Memory B cell (primary cell): ENCODE measurements around the gene CPNE6.
A peak's percentile ranks its signal among the peaks of the same experiment; 100 is the strongest.

Experiments
- ATAC-seq: fragments of 150-1000 bp; cut with Tn5 transposase; 2 replicates; pipeline ENCODE4 v1.10.0; 2021; ENCODE audit warnings: low read depth, mild to moderate bottlenecking, moderate library complexity
- DNase-seq, 2 donors: peaks; one replicate each; pipeline ENCODE4 v3.0.0; 2022; ENCODE audit warnings: low spot score in 2 of 2
- H3K27ac Mint-ChIP-seq: one replicate; pipeline ENCODE4 v1.8.0; 2022; ENCODE audit warnings: mild to moderate bottlenecking, moderate library complexity, mixed read lengths
- H3K27me3 Mint-ChIP-seq: one replicate; pipeline ENCODE4 v1.8.0; 2022; ENCODE audit warnings: mixed read lengths
- H3K36me3 Mint-ChIP-seq: one replicate; pipeline ENCODE4 v1.8.0; 2022; ENCODE audit warnings: mild to moderate bottlenecking, mixed read lengths
- H3K4me1 Mint-ChIP-seq: one replicate; pipeline ENCODE4 v1.8.0; 2022; ENCODE audit warnings: mixed read lengths
- H3K4me3 Mint-ChIP-seq: one replicate; pipeline ENCODE4 v1.8.0; 2022; ENCODE audit warnings: mild to moderate bottlenecking, moderate library complexity, mixed read lengths
- H3K9me3 Mint-ChIP-seq: one replicate; pipeline ENCODE4 v1.8.0; 2022; ENCODE audit warnings: mixed read lengths

Gene CPNE6

DNA sequence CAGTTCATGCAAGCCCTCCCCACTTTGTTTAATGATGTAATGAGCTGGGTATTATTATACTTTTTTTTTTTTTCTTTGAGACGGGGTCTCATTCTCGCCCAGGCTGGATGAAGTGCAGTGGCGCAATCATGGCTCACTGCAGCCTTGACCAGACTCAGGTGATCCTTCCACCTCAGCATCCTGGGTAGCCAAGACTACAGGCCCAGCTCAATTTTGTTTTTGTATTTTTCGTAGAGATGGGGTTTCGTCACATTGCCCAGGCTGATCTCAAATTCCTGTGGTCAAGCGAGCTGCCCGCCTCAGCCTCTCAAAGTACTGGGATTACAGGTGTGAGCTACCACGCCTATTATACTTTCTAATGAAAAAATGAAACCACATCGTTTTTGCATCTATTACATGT is 38.7 kb downstream of the CPNE6 start:
- Mint-ChIP-seq H3K27me3 (no peaks in the 10 kb centered on the region), H3K4me1 (peaks cover 6% of the 10 kb centered on the region), H3K27ac (no peak overlapping the region), H3K36me3 (no peaks in the 10 kb centered on the region), H3K4me3 (no peak overlapping the region), H3K9me3 (no peaks in the 10 kb centered on the region)
- ATAC-seq (no peak), DNase-seq (no peak)

DNA sequence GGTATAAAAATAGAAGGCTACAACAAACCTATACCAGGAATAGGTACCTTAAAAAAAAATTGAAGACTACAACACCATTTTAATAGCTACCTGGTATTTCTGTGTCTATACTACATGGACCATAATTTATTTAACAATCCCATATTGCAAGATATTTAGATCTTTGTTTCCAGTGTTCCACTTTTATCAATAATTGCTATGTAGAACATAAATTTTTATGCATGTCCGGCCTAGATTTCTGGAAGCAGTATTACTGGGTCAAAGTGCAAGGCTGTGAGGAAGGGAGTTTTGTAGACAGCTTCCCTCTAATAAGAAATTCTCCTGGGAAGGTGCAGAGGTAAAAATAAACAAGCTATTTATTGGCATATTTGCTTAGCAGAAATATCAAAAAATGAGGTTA is 39.2 kb downstream of the CPNE6 start:
- H3K9me3 Mint-ChIP-seq, result no peaks in the 10 kb centered on the region
- no peak overlapping the region for H3K27ac Mint-ChIP-seq
- no peak overlapping the region for H3K4me3 Mint-ChIP-seq
- H3K27me3 Mint-ChIP-seq, result no peaks in the 10 kb centered on the region
- H3K36me3 Mint-ChIP-seq, result no peaks in the 10 kb centered on the region
- ATAC-seq (no peak), DNase-seq (no peak)
- peaks cover 9% of the 10 kb centered on the region for H3K4me1 Mint-ChIP-seq

DNA sequence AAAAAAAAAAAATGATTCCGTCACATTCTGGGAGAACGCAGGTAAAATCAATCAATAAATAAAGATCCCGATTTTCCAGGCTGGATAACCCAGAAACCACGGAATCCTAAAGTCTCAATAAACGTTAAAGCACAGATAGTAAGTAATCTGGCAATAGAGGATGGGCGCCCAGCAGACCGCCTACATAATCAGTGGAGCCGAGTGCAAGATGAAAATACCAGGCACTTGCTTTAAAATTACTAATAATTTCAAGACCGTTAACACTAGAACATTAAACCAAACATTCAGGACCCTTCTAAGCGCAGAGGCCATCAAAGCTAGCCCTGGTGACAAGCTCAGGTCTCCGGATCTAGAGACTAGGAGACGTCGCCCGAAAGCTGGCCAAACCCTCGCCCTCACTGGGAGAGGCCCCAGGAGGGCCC is 42.0 kb downstream of the CPNE6 start:
- Mint-ChIP-seq H3K4me3 (peak overlapping the region; percentile 99), H3K27ac (peak overlapping the region; percentile 97), H3K27me3 (no peaks in the 10 kb centered on the region), H3K36me3 (peaks cover 6% of the 10 kb centered on the region), H3K9me3 (no peaks in the 10 kb centered on the region), H3K4me1 (peaks cover 20% of the 10 kb centered on the region)
- no peak for ATAC-seq
- DNase-seq, result no peak

DNA sequence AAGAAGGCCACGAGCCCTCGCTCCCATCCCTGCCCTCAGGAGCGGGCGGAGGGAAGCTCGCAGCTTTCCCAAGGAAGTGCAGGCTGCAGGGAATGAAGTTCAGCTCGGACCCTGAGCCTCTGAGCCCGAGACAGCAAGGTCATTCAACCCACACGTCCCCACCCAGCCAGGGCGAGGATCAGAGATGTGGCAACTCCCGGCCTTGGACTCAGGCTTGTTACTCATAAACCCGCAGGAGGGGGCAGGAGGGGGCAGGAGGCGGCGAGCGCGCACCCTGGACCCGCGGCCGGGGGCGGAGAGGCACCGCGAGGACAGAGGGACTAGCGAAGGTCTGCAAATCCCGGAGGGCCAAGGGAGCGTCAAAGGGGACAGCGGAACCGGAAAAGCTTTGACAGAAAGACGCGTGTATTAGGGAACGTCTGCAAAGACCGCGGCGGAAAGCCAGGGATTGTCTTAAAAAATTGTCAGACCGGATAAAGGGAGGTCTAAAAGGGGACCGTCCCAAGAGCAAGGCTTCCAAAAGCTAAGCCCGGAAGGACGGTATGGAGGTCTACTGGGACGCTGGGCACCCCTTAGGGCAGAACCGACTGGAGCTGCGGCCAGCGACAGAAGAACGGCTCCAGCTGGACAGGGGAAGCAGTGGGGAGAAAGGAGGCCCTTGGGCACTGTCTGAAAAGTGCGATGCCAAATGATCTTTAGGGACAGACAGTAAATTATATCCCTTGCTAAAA is 42.6 kb downstream of the CPNE6 start:
- peak; percentile 17 for ATAC-seq
- H3K27ac Mint-ChIP-seq, result peak overlapping the region; percentile 97
- peak overlapping the region; percentile 99 for H3K4me3 Mint-ChIP-seq
- H3K9me3 Mint-ChIP-seq, result no peaks in the 10 kb centered on the region
- peaks cover 12% of the 10 kb centered on the region for H3K36me3 Mint-ChIP-seq
- H3K4me1 Mint-ChIP-seq, result peaks cover 16% of the 10 kb centered on the region
- no peaks in the 10 kb centered on the region for H3K27me3 Mint-ChIP-seq
- peak in 1 of 2 donors; percentile 74 for DNase-seq

DNA sequence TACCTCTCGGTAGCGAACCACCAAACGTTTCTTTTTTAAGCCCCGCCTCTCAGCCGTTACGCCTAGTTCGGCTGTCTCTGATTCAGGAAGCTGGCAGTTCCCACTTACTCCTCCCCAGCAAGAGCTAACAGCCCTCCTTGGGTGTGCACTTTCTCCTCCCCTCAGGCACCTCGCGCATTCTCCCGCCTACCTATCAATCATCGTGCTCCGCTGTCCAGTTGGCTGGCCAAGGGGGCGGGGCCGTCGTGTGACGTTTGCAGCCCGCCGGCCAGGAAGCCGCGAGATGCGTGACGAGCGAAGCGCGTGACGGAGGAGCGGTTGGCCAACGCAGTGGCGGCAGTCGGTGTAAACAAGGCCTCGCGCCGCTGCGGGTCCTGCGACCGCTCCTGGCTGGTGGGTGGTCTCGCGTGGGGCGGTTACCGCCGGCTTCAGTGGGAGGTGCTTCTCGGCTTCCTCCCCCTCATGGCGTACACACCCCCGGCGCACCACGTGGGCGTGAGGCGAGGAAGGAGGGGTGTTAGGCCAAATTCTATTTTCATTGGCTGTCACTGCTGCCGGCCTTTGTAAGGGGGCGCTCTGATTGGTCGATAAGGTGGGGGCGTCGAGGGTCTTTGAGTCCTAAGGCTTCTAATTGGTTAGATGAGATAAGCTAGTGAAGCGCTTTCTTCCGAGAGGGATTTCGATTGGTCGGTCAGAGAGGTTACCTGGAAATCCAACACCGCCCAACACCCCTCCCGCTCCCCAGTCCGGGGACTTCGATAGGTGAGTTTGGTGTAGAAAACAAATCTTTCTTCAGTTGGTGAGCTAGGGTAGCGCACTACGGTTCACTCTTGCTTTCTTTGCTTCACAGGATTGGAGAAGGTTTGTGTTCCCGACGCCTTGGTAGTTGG is 43.4 kb downstream of the CPNE6 start, which contains the start of the genes DCAF11 and NRL:
Gene DCAF11, plus strand, starts transcription at position 246 of the 890 bp plus-strand sequence. CDS start 818 bp downstream, outside the sequence.
Gene NRL, minus strand, starts transcription at position 418 of the 890 bp plus-strand sequence. CDS start 32,101 bp downstream, outside the sequence.
- no peaks in the 10 kb centered on the region for H3K9me3 Mint-ChIP-seq
- no peaks in the 10 kb centered on the region for H3K27me3 Mint-ChIP-seq
- DNase-seq (peak; percentile 98), ATAC-seq (peak; percentile 81)
- peak within 1 kb of the TSS; percentile 97 for H3K27ac Mint-ChIP-seq
- peaks cover 16% of the 10 kb centered on the region for H3K4me1 Mint-ChIP-seq
- H3K36me3 Mint-ChIP-seq, result peaks cover 18% of the 10 kb centered on the region
- H3K4me3 Mint-ChIP-seq, result peak within 1 kb of the TSS; percentile 99

DNA sequence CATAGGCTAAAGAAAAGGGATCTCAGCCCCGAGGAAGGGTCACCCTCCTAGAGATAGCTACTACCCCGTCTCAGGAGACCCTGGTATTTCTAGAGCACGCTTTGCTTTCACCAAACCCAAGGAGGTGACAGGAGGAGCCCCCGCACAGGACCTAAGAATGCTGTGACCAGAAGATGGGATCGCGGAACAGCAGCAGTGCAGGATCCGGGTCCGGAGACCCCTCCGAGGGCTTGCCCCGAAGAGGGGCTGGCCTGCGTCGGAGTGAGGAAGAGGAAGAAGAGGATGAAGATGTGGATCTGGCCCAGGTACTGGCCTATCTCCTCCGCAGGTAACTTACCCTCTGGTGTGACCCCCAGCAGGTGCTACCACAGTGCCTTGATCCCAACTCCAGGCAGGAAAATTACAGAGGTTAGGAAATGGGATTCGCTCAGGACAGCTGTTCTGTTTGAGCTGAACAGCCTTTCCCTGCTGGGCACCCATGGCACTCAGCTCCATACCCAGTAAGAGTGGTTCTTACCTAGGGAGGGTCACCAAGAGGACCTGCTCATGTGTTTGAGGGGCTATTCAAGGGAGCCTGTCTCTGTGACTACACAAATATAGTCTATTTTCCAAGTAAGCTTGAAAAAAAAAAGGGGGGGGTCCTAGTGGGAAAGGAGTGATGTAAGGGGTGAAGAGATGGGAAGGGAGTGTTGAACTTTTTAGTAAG is 44.2 kb downstream of the CPNE6 start:
- no peaks in the 10 kb centered on the region for H3K9me3 Mint-ChIP-seq
- peaks cover 18% of the 10 kb centered on the region for H3K36me3 Mint-ChIP-seq
- ATAC-seq (no peak), DNase-seq (no peak)
- H3K4me1 Mint-ChIP-seq, result peaks cover 16% of the 10 kb centered on the region
- H3K27me3 Mint-ChIP-seq, result no peaks in the 10 kb centered on the region
- H3K4me3 Mint-ChIP-seq, result peak overlapping the region; percentile 99
- peak overlapping the region; percentile 97 for H3K27ac Mint-ChIP-seq

DNA sequence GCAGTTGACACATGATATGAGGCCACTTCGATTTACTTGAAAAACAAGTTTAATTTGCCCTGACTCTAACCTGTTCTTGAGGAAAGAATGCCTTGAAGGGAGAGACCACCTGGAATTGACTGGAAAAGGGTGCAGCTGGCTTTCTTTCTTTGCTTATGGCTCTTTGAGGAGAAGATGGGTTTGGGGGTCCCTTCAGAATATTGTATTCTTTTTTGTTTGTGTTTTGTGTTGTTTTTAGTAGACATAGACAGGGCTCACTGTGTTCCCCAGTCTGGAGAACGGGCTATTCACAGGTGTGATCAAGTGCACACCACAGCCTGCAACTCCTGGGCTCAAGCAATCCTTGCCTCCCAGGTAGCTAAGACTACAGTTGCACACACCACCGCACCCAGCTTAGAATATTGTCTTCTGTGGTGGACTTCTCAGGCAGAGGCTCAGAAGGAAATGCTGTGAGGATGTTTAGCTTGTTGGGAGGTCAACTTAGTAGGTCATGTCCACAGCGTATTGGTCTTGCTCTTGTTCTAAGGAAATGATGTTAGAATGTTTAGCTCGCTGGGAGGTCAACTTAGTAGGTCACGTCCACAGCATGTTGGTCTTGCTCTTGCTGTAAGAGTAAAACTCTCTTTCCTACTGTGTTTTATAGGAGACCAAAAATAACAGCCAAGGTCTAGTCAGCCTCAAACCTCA is 44.9 kb downstream of the CPNE6 start:
- Mint-ChIP-seq H3K27ac (peak overlapping the region; percentile 53), H3K36me3 (peaks cover 18% of the 10 kb centered on the region), H3K4me3 (peak overlapping the region; percentile 99), H3K4me1 (peaks cover 16% of the 10 kb centered on the region), H3K9me3 (no peaks in the 10 kb centered on the region), H3K27me3 (no peaks in the 10 kb centered on the region)
- ATAC-seq (no peak), DNase-seq (no peak)

DNA sequence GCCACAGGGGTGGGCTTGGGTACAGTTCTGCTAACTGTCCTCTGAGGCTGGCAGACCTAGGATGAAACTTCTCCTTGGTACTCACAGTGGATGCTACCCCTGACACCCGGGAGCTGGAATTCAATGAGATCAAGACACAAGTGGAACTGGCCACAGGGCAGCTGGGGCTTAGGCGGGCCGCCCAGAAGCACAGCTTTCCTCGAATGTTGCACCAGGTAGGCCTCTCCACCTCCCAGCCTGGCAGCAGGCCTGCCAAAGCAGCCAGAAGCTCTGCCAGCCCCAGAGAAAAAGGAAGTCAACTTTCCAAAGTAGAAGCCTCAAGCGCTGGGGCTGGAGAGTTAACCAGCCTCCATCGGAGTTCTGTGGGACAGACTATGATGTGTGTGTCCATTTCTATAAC is 45.8 kb downstream of the CPNE6 start:
- no peak for DNase-seq
- Mint-ChIP-seq H3K9me3 (no peaks in the 10 kb centered on the region), H3K36me3 (peaks cover 21% of the 10 kb centered on the region), H3K27ac (no peak overlapping the region), H3K4me3 (no peak overlapping the region), H3K27me3 (no peaks in the 10 kb centered on the region), H3K4me1 (peaks cover 18% of the 10 kb centered on the region)
- no peak for ATAC-seq

DNA sequence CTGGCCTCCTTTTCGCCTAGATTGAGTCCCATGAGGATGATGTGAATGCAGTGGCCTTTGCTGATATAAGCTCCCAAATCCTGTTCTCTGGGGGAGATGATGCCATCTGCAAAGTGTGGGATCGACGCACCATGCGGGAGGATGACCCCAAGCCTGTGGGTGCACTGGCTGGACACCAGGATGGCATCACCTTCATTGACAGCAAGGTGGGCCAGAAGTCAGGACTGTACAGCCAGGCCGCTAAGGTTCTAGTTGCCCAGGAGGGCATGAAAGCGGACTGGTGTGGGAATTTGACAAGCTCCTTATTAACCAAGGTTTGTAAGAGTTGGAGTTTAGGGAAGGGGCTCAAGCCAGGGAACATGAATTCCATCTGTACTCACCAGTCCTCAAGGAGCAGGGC is 48.3 kb downstream of the CPNE6 start:
- H3K4me3 Mint-ChIP-seq, result no peak overlapping the region
- peaks cover 25% of the 10 kb centered on the region for H3K36me3 Mint-ChIP-seq
- H3K27ac Mint-ChIP-seq, result no peak overlapping the region
- no peak for DNase-seq
- H3K9me3 Mint-ChIP-seq, result no peaks in the 10 kb centered on the region
- no peaks in the 10 kb centered on the region for H3K27me3 Mint-ChIP-seq
- H3K4me1 Mint-ChIP-seq, result peaks cover 37% of the 10 kb centered on the region
- ATAC-seq, result no peak

DNA sequence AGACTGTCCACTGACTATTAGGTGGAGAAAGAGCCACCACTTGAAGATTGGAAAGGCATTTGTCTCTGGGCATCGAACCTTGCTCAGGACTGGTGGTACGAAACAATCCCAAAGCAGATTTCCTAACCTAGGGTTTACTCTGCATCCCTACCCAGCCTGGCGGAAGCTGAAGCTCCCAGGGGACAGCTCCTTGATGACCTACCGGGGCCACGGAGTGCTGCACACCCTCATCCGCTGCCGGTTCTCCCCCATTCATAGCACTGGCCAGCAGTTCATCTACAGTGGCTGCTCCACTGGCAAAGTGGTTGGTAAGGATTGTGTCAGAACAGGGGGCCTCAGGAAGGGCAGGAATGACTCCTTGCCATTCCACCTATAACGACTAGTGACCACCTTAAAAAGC is 49.8 kb downstream of the CPNE6 start:
- Mint-ChIP-seq H3K4me3 (no peak overlapping the region), H3K36me3 (peaks cover 25% of the 10 kb centered on the region), H3K9me3 (no peaks in the 10 kb centered on the region), H3K4me1 (peaks cover 32% of the 10 kb centered on the region), H3K27ac (peak overlapping the region; percentile 98), H3K27me3 (no peaks in the 10 kb centered on the region)
- ATAC-seq (no peak), DNase-seq (no peak)

DNA sequence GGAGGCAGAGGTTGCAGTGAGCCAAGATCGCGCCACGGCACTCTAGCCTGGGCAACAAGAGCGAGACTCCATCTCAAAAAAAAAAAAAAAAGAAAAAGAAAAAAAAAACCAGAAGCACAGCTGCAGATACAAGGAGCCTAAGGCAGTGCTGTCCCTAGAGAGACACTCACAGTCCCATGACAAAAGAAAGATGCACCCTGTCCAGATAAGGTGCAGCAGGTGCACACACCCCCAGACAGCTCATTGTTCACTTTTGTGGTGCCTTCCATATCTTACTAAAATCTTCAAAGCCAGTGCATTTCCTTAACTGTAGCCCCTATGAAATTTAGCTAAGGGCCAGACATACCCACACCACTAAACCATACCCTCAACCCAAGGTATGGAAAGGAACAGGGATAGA is 51.1 kb downstream of the CPNE6 start:
- H3K27ac Mint-ChIP-seq, result peak overlapping the region; percentile 98
- H3K4me1 Mint-ChIP-seq, result peaks cover 28% of the 10 kb centered on the region
- H3K36me3 Mint-ChIP-seq, result peaks cover 19% of the 10 kb centered on the region
- H3K27me3 Mint-ChIP-seq, result no peaks in the 10 kb centered on the region
- H3K4me3 Mint-ChIP-seq, result no peak overlapping the region
- DNase-seq (no peak), ATAC-seq (peak; percentile 66)
- H3K9me3 Mint-ChIP-seq, result no peaks in the 10 kb centered on the region

DNA sequence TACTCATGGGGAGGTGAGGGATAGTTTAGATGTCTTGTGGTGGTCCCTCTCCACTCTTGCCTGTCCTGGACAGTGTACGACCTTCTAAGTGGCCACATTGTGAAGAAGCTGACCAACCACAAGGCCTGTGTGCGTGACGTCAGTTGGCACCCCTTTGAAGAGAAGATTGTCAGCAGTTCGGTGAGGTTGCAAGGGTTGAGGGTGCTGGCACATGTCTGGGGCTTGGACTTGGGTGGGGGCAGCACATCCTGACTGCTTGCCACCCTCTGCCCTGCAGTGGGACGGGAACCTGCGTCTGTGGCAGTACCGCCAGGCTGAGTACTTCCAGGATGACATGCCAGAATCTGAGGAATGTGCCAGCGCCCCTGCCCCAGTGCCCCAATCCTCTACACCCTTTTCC is 51.5 kb downstream of the CPNE6 start:
- Mint-ChIP-seq H3K36me3 (peaks cover 19% of the 10 kb centered on the region), H3K4me3 (peak overlapping the region; percentile 17), H3K27ac (peak overlapping the region; percentile 98)

More for the DNA sequence above, 51.5 kb downstream of the CPNE6 start:
- ATAC-seq, result no peak
- Mint-ChIP-seq H3K9me3 (no peaks in the 10 kb centered on the region), H3K4me1 (peaks cover 29% of the 10 kb centered on the region), H3K27me3 (no peaks in the 10 kb centered on the region)
- no peak for DNase-seq
